Neural progenitor cell (in vitro differentiated cells): ENCODE data around the gene IQCE.

Experiments used
- EZH2 ChIP-seq: fragments of 200-600 bp; sonication (generic); IDR thresholded peaks from 2 replicates; pipeline ENCODE4 v1.6.1; 2017; ENCODE audit warnings: antibody characterized with exemption, mild to moderate bottlenecking, moderate library complexity
- TF ChIP-seq, protein P1 (sequence below): fragments of 200-600 bp; sonication (generic); IDR thresholded peaks from 2 replicates; pipeline ENCODE4 v1.5.1; 2017; ENCODE audit warnings: antibody characterized with exemption, mild to moderate bottlenecking

DNA sequence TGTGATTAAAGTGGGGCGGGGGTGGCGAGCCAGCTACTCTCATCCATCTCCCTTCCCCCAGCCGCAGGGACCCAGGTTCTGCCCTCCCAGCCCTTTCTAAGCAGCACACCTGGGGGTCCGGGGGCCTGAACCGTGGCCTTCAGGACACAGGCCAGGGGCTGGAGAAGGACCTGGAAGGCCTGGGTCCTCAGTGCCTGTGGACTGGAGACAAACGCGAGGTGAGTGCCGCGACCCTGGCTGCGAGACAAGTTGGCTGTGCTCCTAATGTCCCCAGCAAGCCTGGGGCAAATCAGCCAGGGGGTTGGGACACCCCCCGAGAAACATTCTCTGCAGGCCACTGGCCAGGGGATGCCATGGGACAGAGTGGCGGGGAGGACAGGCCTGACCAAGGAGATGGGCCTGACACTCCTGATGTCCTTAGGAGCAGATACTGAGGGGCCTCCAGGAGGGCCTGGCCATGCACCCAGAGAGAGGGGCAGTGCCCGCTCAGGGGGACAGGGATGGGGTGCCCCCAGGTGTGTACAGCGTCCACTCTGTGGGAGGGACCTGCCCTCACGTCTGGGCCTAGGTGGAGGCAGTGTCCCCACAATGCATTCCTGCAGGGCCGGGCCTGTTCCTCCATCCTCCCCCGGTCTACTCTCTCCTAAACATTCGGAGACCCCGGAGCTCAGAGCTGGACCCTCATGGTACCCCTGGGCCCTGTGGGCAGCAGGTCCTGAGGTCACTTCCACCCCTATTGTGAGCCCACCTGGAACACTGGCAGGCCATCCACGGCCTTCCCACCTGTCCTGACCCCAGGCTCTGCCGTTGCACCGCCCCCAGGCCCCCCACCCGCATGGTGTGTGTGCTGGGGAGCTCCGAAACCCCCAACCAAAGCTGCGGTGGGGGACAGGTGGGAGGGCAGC, 16.5 kb upstream of the IQCE start:
- TF ChIP-seq, protein P1, sequence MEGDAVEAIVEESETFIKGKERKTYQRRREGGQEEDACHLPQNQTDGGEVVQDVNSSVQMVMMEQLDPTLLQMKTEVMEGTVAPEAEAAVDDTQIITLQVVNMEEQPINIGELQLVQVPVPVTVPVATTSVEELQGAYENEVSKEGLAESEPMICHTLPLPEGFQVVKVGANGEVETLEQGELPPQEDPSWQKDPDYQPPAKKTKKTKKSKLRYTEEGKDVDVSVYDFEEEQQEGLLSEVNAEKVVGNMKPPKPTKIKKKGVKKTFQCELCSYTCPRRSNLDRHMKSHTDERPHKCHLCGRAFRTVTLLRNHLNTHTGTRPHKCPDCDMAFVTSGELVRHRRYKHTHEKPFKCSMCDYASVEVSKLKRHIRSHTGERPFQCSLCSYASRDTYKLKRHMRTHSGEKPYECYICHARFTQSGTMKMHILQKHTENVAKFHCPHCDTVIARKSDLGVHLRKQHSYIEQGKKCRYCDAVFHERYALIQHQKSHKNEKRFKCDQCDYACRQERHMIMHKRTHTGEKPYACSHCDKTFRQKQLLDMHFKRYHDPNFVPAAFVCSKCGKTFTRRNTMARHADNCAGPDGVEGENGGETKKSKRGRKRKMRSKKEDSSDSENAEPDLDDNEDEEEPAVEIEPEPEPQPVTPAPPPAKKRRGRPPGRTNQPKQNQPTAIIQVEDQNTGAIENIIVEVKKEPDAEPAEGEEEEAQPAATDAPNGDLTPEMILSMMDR: no peak
- TF ChIP-seq EZH2: no peak
